ENCODE measurements around the gene TDG. TPM values are rescaled to one million over a fixed set of nuclear protein-coding genes. Genes with fewer than 3 reads are reported as not detected.

The TDG gene
- total and polyA plus RNA-seq, 10 of the 15 experiments (the other 5 are each of a cell fraction or from before 2014, with no cell fraction given), result 29.7 to 68.8 (median 51.2) TPM

DNA sequence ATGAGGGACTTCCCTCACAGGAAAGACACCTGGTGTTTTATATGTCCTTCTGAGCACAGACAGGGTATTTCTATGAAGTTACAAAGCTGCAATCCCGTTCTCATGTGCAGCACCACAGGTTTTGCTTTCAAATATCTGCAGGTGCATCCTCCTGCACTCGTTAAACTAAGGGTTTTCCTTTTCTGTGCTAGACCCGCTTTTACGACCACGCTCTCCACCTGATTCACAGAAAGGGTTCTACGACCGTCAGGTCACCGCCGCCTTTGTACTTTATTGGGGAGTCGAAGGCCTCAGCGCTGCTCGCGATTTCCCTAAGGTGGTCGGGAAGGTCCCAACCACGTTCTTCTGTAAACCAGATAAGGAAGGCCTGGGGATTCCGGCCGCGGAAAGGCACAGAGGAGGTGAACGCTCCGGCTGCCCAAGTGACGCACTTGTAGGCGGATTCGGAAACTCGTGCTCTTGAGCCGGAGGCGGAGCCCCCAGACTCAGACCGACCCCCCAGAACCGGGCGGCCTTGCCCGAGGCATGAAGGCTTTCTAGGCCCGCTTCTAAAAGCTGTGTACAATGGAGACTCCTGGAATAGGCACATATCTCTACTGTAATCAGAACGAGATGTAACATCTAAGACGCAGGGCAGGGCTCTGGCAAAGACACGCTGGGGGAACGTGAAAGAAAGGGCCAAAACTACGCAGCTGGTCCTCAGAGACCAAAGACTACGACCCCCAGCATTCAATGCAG is 36.5 kb upstream of the TDG start (continued):
- TF ChIP-seq, protein P1, sequence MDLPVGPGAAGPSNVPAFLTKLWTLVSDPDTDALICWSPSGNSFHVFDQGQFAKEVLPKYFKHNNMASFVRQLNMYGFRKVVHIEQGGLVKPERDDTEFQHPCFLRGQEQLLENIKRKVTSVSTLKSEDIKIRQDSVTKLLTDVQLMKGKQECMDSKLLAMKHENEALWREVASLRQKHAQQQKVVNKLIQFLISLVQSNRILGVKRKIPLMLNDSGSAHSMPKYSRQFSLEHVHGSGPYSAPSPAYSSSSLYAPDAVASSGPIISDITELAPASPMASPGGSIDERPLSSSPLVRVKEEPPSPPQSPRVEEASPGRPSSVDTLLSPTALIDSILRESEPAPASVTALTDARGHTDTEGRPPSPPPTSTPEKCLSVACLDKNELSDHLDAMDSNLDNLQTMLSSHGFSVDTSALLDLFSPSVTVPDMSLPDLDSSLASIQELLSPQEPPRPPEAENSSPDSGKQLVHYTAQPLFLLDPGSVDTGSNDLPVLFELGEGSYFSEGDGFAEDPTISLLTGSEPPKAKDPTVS (IDR thresholded peaks at IDR 0.05; ENCODE audit: low read depth, low read length), result no peak
- TF ChIP-seq NFYA (IDR thresholded peaks at IDR 0.05; ENCODE audit: borderline replicate concordance, low read depth, low read length) (no peak), MYC (IDR thresholded peaks at IDR 0.05; ENCODE audit: insufficient read depth, insufficient read length, insufficient replicate concordance, low read length, severe bottlenecking) (no peak), RELA (IDR thresholded peaks at IDR 0.05; ENCODE audit: borderline replicate concordance, partially characterized antibody) (peak; percentile 75), SIN3A (IDR thresholded peaks at IDR 0.05; ENCODE audit: low read depth, low read length) (no peak), SMC3 (IDR thresholded peaks at IDR 0.05; ENCODE audit: borderline replicate concordance, low read length) (peak; percentile 17; the same call in 1 of the 2 replicates), WRNIP1 (IDR thresholded peaks at IDR 0.05; ENCODE audit: borderline replicate concordance, low read depth, low read length) (0 out of 2 replicates have a peak, but pooled peaks have one; percentile 26), CHD1 (IDR thresholded peaks at IDR 0.05; ENCODE audit: low read depth, low read length) (no peak), IRF4 (IDR thresholded peaks at IDR 0.05; ENCODE audit: low read depth, low read length) (no peak; the same call in 1 of the 2 replicates), TARDBP (IDR thresholded peaks at IDR 0.05; ENCODE audit: borderline replicate concordance) (peak; percentile 89; the same call in 1 of the 2 replicates), ZNF207 (IDR thresholded peaks at IDR 0.05; ENCODE audit: borderline replicate concordance) (peak; percentile 55), HDAC6 (IDR thresholded peaks at IDR 0.05; ENCODE audit: unreplicated experiment) (no peak), TCF3 (IDR thresholded peaks at IDR 0.05; ENCODE audit: borderline replicate concordance, insufficient read depth, low read depth, low read length) (0 out of 2 replicates have a peak, but pooled peaks have one; percentile 52), SREBF2 (IDR thresholded peaks at IDR 0.05; ENCODE audit: low read length) (no peak), SMAD1 (IDR thresholded peaks at IDR 0.05; ENCODE audit: low read depth, partially characterized antibody) (peak; percentile 54), NR2F1 (conservative IDR thresholded peaks at IDR 0.05) (no peak; the same call in 1 of the 2 replicates), KLF5 (IDR thresholded peaks at IDR 0.05; ENCODE audit: partially characterized antibody) (peak; percentile 56), RUNX3 (IDR thresholded peaks at IDR 0.05; ENCODE audit: low read length) (no peak), PAX5 (IDR thresholded peaks at IDR 0.05; ENCODE audit: borderline replicate concordance, low read depth, low read length) (peak; percentile 22; the same call in 1 of the 2 replicates), SIX5 (IDR thresholded peaks at IDR 0.05; ENCODE audit: low read depth, low read length, severe bottlenecking) (peak; percentile 93)
- TF ChIP-seq, protein P2, sequence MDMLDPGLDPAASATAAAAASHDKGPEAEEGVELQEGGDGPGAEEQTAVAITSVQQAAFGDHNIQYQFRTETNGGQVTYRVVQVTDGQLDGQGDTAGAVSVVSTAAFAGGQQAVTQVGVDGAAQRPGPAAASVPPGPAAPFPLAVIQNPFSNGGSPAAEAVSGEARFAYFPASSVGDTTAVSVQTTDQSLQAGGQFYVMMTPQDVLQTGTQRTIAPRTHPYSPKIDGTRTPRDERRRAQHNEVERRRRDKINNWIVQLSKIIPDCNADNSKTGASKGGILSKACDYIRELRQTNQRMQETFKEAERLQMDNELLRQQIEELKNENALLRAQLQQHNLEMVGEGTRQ (IDR thresholded peaks at IDR 0.05; ENCODE audit: borderline replicate concordance, low read depth, low read length), result no peak
- TF ChIP-seq, protein P3, sequence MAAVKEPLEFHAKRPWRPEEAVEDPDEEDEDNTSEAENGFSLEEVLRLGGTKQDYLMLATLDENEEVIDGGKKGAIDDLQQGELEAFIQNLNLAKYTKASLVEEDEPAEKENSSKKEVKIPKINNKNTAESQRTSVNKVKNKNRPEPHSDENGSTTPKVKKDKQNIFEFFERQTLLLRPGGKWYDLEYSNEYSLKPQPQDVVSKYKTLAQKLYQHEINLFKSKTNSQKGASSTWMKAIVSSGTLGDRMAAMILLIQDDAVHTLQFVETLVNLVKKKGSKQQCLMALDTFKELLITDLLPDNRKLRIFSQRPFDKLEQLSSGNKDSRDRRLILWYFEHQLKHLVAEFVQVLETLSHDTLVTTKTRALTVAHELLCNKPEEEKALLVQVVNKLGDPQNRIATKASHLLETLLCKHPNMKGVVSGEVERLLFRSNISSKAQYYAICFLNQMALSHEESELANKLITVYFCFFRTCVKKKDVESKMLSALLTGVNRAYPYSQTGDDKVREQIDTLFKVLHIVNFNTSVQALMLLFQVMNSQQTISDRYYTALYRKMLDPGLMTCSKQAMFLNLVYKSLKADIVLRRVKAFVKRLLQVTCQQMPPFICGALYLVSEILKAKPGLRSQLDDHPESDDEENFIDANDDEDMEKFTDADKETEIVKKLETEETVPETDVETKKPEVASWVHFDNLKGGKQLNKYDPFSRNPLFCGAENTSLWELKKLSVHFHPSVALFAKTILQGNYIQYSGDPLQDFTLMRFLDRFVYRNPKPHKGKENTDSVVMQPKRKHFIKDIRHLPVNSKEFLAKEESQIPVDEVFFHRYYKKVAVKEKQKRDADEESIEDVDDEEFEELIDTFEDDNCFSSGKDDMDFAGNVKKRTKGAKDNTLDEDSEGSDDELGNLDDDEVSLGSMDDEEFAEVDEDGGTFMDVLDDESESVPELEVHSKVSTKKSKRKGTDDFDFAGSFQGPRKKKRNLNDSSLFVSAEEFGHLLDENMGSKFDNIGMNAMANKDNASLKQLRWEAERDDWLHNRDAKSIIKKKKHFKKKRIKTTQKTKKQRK (IDR thresholded peaks at IDR 0.05; ENCODE audit: low read depth, low read length), result no peak
- TF ChIP-seq, protein P4, sequence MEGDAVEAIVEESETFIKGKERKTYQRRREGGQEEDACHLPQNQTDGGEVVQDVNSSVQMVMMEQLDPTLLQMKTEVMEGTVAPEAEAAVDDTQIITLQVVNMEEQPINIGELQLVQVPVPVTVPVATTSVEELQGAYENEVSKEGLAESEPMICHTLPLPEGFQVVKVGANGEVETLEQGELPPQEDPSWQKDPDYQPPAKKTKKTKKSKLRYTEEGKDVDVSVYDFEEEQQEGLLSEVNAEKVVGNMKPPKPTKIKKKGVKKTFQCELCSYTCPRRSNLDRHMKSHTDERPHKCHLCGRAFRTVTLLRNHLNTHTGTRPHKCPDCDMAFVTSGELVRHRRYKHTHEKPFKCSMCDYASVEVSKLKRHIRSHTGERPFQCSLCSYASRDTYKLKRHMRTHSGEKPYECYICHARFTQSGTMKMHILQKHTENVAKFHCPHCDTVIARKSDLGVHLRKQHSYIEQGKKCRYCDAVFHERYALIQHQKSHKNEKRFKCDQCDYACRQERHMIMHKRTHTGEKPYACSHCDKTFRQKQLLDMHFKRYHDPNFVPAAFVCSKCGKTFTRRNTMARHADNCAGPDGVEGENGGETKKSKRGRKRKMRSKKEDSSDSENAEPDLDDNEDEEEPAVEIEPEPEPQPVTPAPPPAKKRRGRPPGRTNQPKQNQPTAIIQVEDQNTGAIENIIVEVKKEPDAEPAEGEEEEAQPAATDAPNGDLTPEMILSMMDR (IDR thresholded peaks at IDR 0.05 in 2 of 3, conservative IDR thresholded peaks at IDR 0.05 in 1 of 3; ENCODE audit: control insufficient read depth in 2 of 3, extremely low read depth in 1 of 3, insufficient read depth in 1 of 3, low read depth in 3 of 3, low read length in 3 of 3), result no peak

All from GM12878 (cell line).